K562 (cell line): ENCODE data around the gene TARBP1. TPM values are rescaled to one million over a fixed set of nuclear protein-coding genes. Genes with fewer than 3 reads are reported as not detected.

Experiments used
- ADNP ChIP-seq: fragments of 200-800 bp; sonication (Bioruptor generic); IDR thresholded peaks from 2 replicates; pipeline ENCODE4 v1.6.1; 2016; ENCODE audit warnings: missing genetic modification characterization, missing compliant biosample characterization
- FUS ChIP-seq: fragments of 200-400 bp; formaldehyde crosslinking; optimal IDR thresholded peaks from 2 replicates; pipeline ENCODE3; 2017; ENCODE audit warnings: low read depth, low read length
- MYC ChIP-seq, 2 experiments: fragments of 250-450 bp in 1 of 2; sonication (Bioruptor Pico) in 1 of 2; IDR thresholded peaks; 2 replicates each; pipeline versions ENCODE4 v1.5.1 to v1.6.1; 2012 to 2021; ENCODE audit warnings: low read depth in 2 of 2, borderline replicate concordance in 1 of 2, improper control_type of control experiment in 1 of 2, low read length in 1 of 2, mild to moderate bottlenecking in 1 of 2, moderate library complexity in 1 of 2
- NFE2 ChIP-seq: IDR thresholded peaks from 2 replicates; pipeline ENCODE4 v1.6.1; 2014; ENCODE audit warnings: antibody characterized with exemption, low read depth
- NFE2L1 ChIP-seq: fragments of 450-650 bp; IDR thresholded peaks from 2 replicates; pipeline ENCODE4 v1.6.1; 2016; ENCODE audit warnings: missing genetic modification characterization, low read depth, mild to moderate bottlenecking, missing compliant biosample characterization, moderate library complexity, borderline replicate concordance
- NFIX ChIP-seq: fragments of 250-450 bp; sonication (Bioruptor Pico); IDR thresholded peaks from 2 replicates; pipeline ENCODE4 v1.4.0; 2020; ENCODE audit warnings: low read depth, mild to moderate bottlenecking, moderate library complexity
- RBM14 ChIP-seq: fragments of 200-400 bp; formaldehyde crosslinking; IDR thresholded peaks from 2 replicates; pipeline ENCODE4 v1.6.1; 2018; ENCODE audit warnings: low read depth, mild to moderate bottlenecking, low read length, moderate library complexity, borderline replicate concordance; ENCODE audit not compliant: insufficient read depth
- RBM17 ChIP-seq: fragments of 200-400 bp; formaldehyde crosslinking; IDR thresholded peaks from 2 replicates; pipeline ENCODE4 v1.6.1; 2017; ENCODE audit warnings: low read depth, mild to moderate bottlenecking, low read length, borderline replicate concordance
- RNF219 ChIP-seq: fragments of 250-450 bp; sonication (Bioruptor Pico); IDR thresholded peaks from 2 replicates; pipeline ENCODE4 v1.5.0; 2022; ENCODE audit warnings: mild to moderate bottlenecking
- SMARCA5 ChIP-seq: fragments of 450-650 bp; IDR thresholded peaks from 2 replicates; pipeline ENCODE4 v1.6.1; 2016
- ZBED1 ChIP-seq: IDR thresholded peaks from 2 replicates; pipeline ENCODE4 v1.6.1; 2014
- ZNF146 ChIP-seq: IDR thresholded peaks from one replicate; pipeline ENCODE4 v1.6.1; 2018; ENCODE audit warnings: missing compliant biosample characterization; ENCODE audit not compliant: unreplicated experiment
- ZNF318 ChIP-seq, 2 experiments: fragments of 450-650 bp; IDR thresholded peaks; 2 replicates each; pipeline ENCODE4 v1.6.1; 2016; ENCODE audit warnings: mild to moderate bottlenecking in 2 of 2, borderline replicate concordance in 1 of 2, low read depth in 1 of 2, moderate library complexity in 1 of 2
- ZNF408 ChIP-seq: fragments of 250-450 bp; sonication (Bioruptor Pico); IDR thresholded peaks from 2 replicates; pipeline ENCODE4 v1.4.0; 2020; ENCODE audit warnings: low read depth, mild to moderate bottlenecking, moderate library complexity
- polyA plus RNA-seq, 8 experiments: library from polyadenylated mRNA; depleted of rRNA in 4 of 8; stranded (reverse) in 5 of 8; unstranded in 3 of 8; fragments of >200 nt; fragmentation: Nextera tagmentation in 2 of 8; fragmentation: Illumina TruSeq in 1 of 8; extraction: Ambion mirVana in 2 of 8; extraction: Trizol in 1 of 8; gene quantifications; 2 replicates each; pipeline versions ENCODE4 v1.2.1 to v1.2.3, GENCODE V29; 2011 to 2014; ENCODE audit warnings: inconsistent platforms in 1 of 8, missing spikeins in 1 of 8
- total RNA-seq, 7 experiments: library from RNA; depleted of rRNA in 6 of 7; stranded (reverse); fragments of >200 nt in 6 of 7; fragmentation: Illumina TruSeq in 2 of 7; extraction: Trizol in 2 of 7; gene quantifications; 2 replicates each; pipeline versions ENCODE4 v1.2.1 to v1.2.3, GENCODE V29; 2011 to 2021; ENCODE audit warnings: low replicate concordance in 1 of 7
- TF ChIP-seq, protein P1 (sequence below): fragments of 450-650 bp; conservative IDR thresholded peaks from 2 replicates; pipeline ENCODE4 v1.6.1; 2016; ENCODE audit warnings: missing genetic modification characterization, low read depth, mild to moderate bottlenecking, missing compliant biosample characterization, moderate library complexity

TARBP1 gene
- total and polyA plus RNA-seq, 9 of the 15 experiments (the other 6 are each of a cell fraction or from before 2014, with no cell fraction given): 8.8 to 48.0 (median 22.9) TPM

- TF ChIP-seq RNF219 (CRISPR knock-in tag) (0 out of 2 replicates have a peak, but pooled peaks have one; percentile 64), ZNF318 (IDR thresholded peaks at IDR 0.05; ENCODE audit: borderline replicate concordance in 1 of 2, low read depth in 1 of 2) (peak in 1 of 2 experiments; percentile 61; a peak in 1 of 4 replicates), RBM14 (no peak), ADNP (tag) (no peak), RBM17 (no peak), ZBED1 (no peak), SMARCA5 (peak; percentile 32; the same call in 1 of the 2 replicates), ZNF146 (CRISPR knock-in tag) (no peak), NFE2 (no peak), FUS (no peak), MYC (IDR thresholded peaks at IDR 0.05; ENCODE audit: low read depth, low read length) (peak; percentile 49; the same call in 1 of the 2 replicates), MYC (CRISPR knock-in tag; IDR thresholded peaks at IDR 0.05; ENCODE audit: borderline replicate concordance, low read depth) (peak; percentile 38; the same call in 1 of the 2 replicates), ZNF408 (no peak), NFE2L1 (tag) (no peak), NFIX (no peak)
- TF ChIP-seq, protein P1, sequence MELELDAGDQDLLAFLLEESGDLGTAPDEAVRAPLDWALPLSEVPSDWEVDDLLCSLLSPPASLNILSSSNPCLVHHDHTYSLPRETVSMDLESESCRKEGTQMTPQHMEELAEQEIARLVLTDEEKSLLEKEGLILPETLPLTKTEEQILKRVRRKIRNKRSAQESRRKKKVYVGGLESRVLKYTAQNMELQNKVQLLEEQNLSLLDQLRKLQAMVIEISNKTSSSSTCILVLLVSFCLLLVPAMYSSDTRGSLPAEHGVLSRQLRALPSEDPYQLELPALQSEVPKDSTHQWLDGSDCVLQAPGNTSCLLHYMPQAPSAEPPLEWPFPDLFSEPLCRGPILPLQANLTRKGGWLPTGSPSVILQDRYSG: no peak
Observed at GRCh38 chr1:234490793-234491479, 12.0 kb upstream of the TARBP1 start (continued).
